GM12878 (cell line): ENCODE measurements around the gene SPIRE2. TPM values are rescaled to one million over a fixed set of nuclear protein-coding genes. Genes with fewer than 3 reads are reported as not detected.

Experiments
- ATAC-seq: fragments of 200-7000 bp; cut with Tn5 transposase; 3 replicates; pipeline ENCODE4 v1.9.1; 2020; ENCODE audit warnings: mild to moderate bottlenecking, moderate library complexity
- BruUV-seq: library from RNA; stranded (reverse); fragments of 400-500 nt; replicated peaks from 2 replicates; lab custom pipeline; 2021; lab: Mats Ljungman, UMichigan
- CTCF ChIA-PET: fragments of 300-600 bp; sonication (Branson Sonifier 250); formaldehyde crosslinking; extraction: SDS; loops from one replicate; lab custom pipeline; 2021; ENCODE audit warnings: inconsistent platforms; lab: Yijun Ruan, JAX
- POLR2A ChIA-PET: fragments of 350-600 bp; formaldehyde crosslinking; extraction: SDS; loops from one replicate; lab custom pipeline; 2021; ENCODE audit warnings: inconsistent platforms; lab: Charles Lee
- RAD21 ChIA-PET: fragments of 300-600 bp; sonication (Branson Sonifier 250); formaldehyde crosslinking; loops from one replicate; lab custom pipeline; 2023; ENCODE audit warnings: antibody characterized with exemption; ENCODE audit not compliant: unreplicated experiment; lab: Charles Lee
- SMC1A ChIA-PET: fragments of 300-600 bp; sonication (Branson Sonifier 250); formaldehyde crosslinking; loops from one replicate; lab custom pipeline; 2023; ENCODE audit not compliant: unreplicated experiment, uncharacterized antibody; lab: Charles Lee
- DNase-seq: peaks from one replicate; pipeline ENCODE4 v3.0.0-alpha.2; 2011; ENCODE audit warnings: low read depth, low spot score
- FAIRE-seq: peaks from 3 replicates; lab custom pipeline; 2011; peaks lifted over from hg19 to GRCh38; lab: Jason Lieb, UNC
- H2AFZ ChIP-seq: 2 replicates; pipeline ENCODE4 v1.6.0; 2011; ENCODE audit warnings: low read depth, low read length, control low read depth; ENCODE audit not compliant: control insufficient read depth
- H3K27ac ChIP-seq: 2 replicates; pipeline ENCODE4 v1.5.1; 2011; ENCODE audit warnings: control low read depth; ENCODE audit not compliant: control insufficient read depth, insufficient read depth
- H3K27me3 ChIP-seq, 2 experiments: replicated peaks in 1 of 2; 2 replicates each; pipeline versions ENCODE4 v1.6.0 to v1.6.1; 2011; ENCODE audit warnings: low read length in 1 of 2; ENCODE audit not compliant: control insufficient read depth in 2 of 2, insufficient read depth in 2 of 2
- H3K36me3 ChIP-seq, 2 experiments: 2 replicates each; pipeline ENCODE4 v1.5.1; 2011; ENCODE audit warnings: low read length in 1 of 2; ENCODE audit not compliant: control insufficient read depth in 2 of 2, insufficient read depth in 2 of 2
- H3K4me1 ChIP-seq: 2 replicates; pipeline ENCODE4 v1.6.1; 2011; ENCODE audit warnings: mild to moderate bottlenecking, low read length, moderate library complexity, mixed read lengths; ENCODE audit not compliant: control insufficient read depth, insufficient read depth
- H3K4me2 ChIP-seq: 2 replicates; pipeline ENCODE4 v1.6.0; 2011; ENCODE audit warnings: control low read depth; ENCODE audit not compliant: control insufficient read depth, insufficient read depth
- H3K4me3 ChIP-seq: fragments of 200-600 bp; sonication (generic); 2 replicates; pipeline ENCODE4 v1.5.1; 2016
- H3K79me2 ChIP-seq: 2 replicates; pipeline ENCODE4 v1.6.0; 2011; ENCODE audit warnings: low read length; ENCODE audit not compliant: control insufficient read depth, insufficient read depth
- H3K9ac ChIP-seq: 2 replicates; pipeline ENCODE4 v1.8.0; 2011; ENCODE audit warnings: low read length, control low read depth, mixed read lengths; ENCODE audit not compliant: control insufficient read depth, insufficient read depth
- H3K9me3 ChIP-seq: replicated peaks from 3 replicates; pipeline ENCODE4 v1.5.1; 2011; ENCODE audit warnings: mild to moderate bottlenecking, low read length; ENCODE audit not compliant: control insufficient read depth, insufficient read depth
- H4K20me1 ChIP-seq: 2 replicates; pipeline ENCODE4 v1.6.0; 2011; ENCODE audit not compliant: control insufficient read depth, insufficient read depth
- BACH1 ChIP-seq: fragments of 450-650 bp; IDR thresholded peaks from 2 replicates; pipeline ENCODE4 v1.6.1; 2017; ENCODE audit warnings: mild to moderate bottlenecking, borderline replicate concordance
- CBX5 ChIP-seq: sonication (generic); IDR thresholded peaks from 2 replicates; pipeline ENCODE4 v1.6.1; 2016; ENCODE audit warnings: low read depth, moderate library complexity, mild to moderate bottlenecking, inconsistent platforms
- CHD4 ChIP-seq: fragments of 200-600 bp; sonication (generic); IDR thresholded peaks from 2 replicates; pipeline ENCODE4 v1.6.1; 2016; ENCODE audit warnings: mild to moderate bottlenecking
- DPF2 ChIP-seq: fragments of 450-650 bp; IDR thresholded peaks from 2 replicates; pipeline ENCODE4 v1.6.1; 2017; ENCODE audit warnings: mild to moderate bottlenecking
- FOS ChIP-seq: IDR thresholded peaks from 3 replicates; pipeline ENCODE4 v1.6.1; 2011; ENCODE audit warnings: borderline replicate concordance; ENCODE audit not compliant: insufficient read length; ENCODE audit errors: extremely low read depth
- HCFC1 ChIP-seq: fragments of 150-350 bp; IDR thresholded peaks from 2 replicates; pipeline ENCODE4 v1.6.1; 2014; ENCODE audit warnings: low read length
- HDAC2 ChIP-seq: fragments of 200-600 bp; sonication (generic); IDR thresholded peaks from 2 replicates; pipeline ENCODE4 v1.6.1; 2017
- HDAC6 ChIP-seq: fragments of 200-600 bp; sonication (generic); IDR thresholded peaks from one replicate; pipeline ENCODE4 v1.8.0; 2017; ENCODE audit warnings: antibody characterized with exemption; ENCODE audit not compliant: unreplicated experiment
- NFYB ChIP-seq: IDR thresholded peaks from 2 replicates; pipeline ENCODE4 v1.6.1; 2011; ENCODE audit warnings: low read depth, mild to moderate bottlenecking, low read length, improper control_type of control experiment, moderate library complexity; ENCODE audit not compliant: insufficient read depth
- SMAD1 ChIP-seq: fragments of 450-650 bp; IDR thresholded peaks from 2 replicates; pipeline ENCODE4 v1.6.1; 2018; ENCODE audit warnings: mild to moderate bottlenecking, low read depth; ENCODE audit not compliant: partially characterized antibody
- SREBF2 ChIP-seq: IDR thresholded peaks from 2 replicates; pipeline ENCODE4 v1.6.1; 2012; ENCODE audit warnings: mild to moderate bottlenecking, low read length
- STAT3 ChIP-seq: IDR thresholded peaks from 2 replicates; pipeline ENCODE4 v1.6.1; 2011; ENCODE audit warnings: low read depth, low read length, improper control_type of control experiment
- ZNF207 ChIP-seq: fragments of 450-650 bp; IDR thresholded peaks from 2 replicates; pipeline ENCODE4 v1.6.1; 2014; ENCODE audit warnings: antibody characterized with exemption, mild to moderate bottlenecking, borderline replicate concordance
- WGBS: methylation state at CpG from one replicate; pipeline ENCODE4 v1.1.6; 2016; ENCODE audit warnings: low lambda C conversion rate; ENCODE audit not compliant: insufficient replicate concordance, insufficient coverage; ENCODE audit errors: missing lambda C conversion rate; 5-methylcytosine and 5-hydroxymethylcytosine counted together
- in situ Hi-C: fragments of 300-500 bp; cut with MboI; formaldehyde crosslinking; loops from 9 replicates; pipeline ENCODE4 v1.14.3; 2018; ENCODE audit warnings: mixed read lengths
- intact Hi-C: fragments of 100-400 bp; cut with micrococcal nuclease; formaldehyde crosslinking; loops from one replicate; pipeline ENCODE4 v1.14.2; 2022; ENCODE audit not compliant: unreplicated experiment
- polyA plus RNA-seq, 11 experiments: library from polyadenylated mRNA; depleted of rRNA in 4 of 11; unstranded in 6 of 11; stranded (reverse) in 5 of 11; fragments of >200 nt; fragmentation: Nextera tagmentation in 4 of 11; fragmentation: Illumina TruSeq in 1 of 11; extraction: Ambion mirVana in 4 of 11; extraction: Trizol in 1 of 11; gene quantifications; 1 replicate in 1 of 11; 2 replicates in 10 of 11; pipeline versions ENCODE4 v1.2.1 to v1.2.3, GENCODE V29; 2011 to 2016; ENCODE audit warnings: inconsistent platforms in 2 of 11, missing spikeins in 2 of 11, low read depth in 1 of 11
- total RNA-seq, 4 experiments: library from RNA; depleted of rRNA in 3 of 4; stranded (reverse); fragments of >200 nt in 3 of 4; fragmentation: Illumina TruSeq in 1 of 4; extraction: Trizol in 1 of 4; gene quantifications; 2 replicates each; pipeline versions ENCODE4 v1.2.1 to v1.2.3, GENCODE V29; 2013 to 2021
- TF ChIP-seq, protein P1 (sequence below): fragments of 450-650 bp; IDR thresholded peaks from 2 replicates; pipeline ENCODE4 v1.6.1; 2017; ENCODE audit warnings: low read depth, mild to moderate bottlenecking, moderate library complexity
- TF ChIP-seq, protein P2 (sequence below): fragments of 150-350 bp; IDR thresholded peaks from 2 replicates; pipeline ENCODE4 v1.6.1; 2014; ENCODE audit warnings: mild to moderate bottlenecking, low read depth, low read length

SPIRE2 gene
- total and polyA plus RNA-seq, 10 of the 15 experiments (the other 5 are each of a cell fraction or from before 2014, with no cell fraction given): 0.03 to 0.64 (median 0.27) TPM; not detected in 1

- no peak overlapping the region for H3K4me2 ChIP-seq
- BruUV-seq: no TSS peak
These were observed 34.3 kb upstream of the SPIRE2 start for GRCh38 chr16:89793955-89794354.

DNA sequence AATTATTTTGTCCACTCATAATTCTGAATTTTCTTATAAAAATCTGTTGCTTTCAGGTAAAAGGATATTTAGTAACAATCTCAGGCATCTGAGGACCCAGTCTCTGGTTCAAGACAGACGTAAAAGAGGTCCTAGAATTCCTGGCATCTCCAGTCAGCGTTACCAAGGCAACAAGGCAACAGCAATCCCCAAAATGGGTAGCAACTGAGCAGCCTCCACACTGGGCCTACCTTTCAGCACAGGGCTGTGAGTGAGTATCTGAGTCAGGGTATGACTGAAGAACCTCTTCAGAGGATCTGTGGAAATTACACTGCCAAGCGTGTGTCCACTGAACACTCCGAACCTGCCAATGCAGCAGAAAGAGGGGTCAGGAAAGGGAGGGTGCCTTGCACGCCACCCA is 32.6 kb upstream of the SPIRE2 start:
- Histone ChIP-seq H3K9ac (no peak overlapping the region), H3K4me3 (no peak overlapping the region), H3K27ac (no peak overlapping the region), H3K4me1 (no peaks in the 10 kb centered on the region), H4K20me1 (no peaks in the 10 kb centered on the region), H3K4me2 (no peak overlapping the region), H3K9me3 (no peaks in the 10 kb centered on the region), H3K36me3 (peaks cover 25 to 36% of the 10 kb centered on the region in 2 experiments; a peak in 3 of 4 replicates), H2AFZ (no peak overlapping the region), H3K27me3 (no peaks in the 10 kb centered on the region), H3K79me2 (no peaks in the 10 kb centered on the region)
- ATAC-seq (no peak), FAIRE-seq (no peak), DNase-seq (no peak)
- ChIA-PET CTCF (interaction anchor here (1.7 kb wide), 1 partner anchor 9 kb away, joined by 6 read pairs; no protein-coding TSS in a partner anchor), SMC1A (no interaction called here), RAD21 (no interaction called here), POLR2A (no interaction called here)
- intact Hi-C loops: no loop called here
- in situ Hi-C loops: loop anchor here (10.0 kb wide), 1 partner anchor 91 kb away; the partner anchor contains the start of gene SPATA2L
- BruUV-seq: no TSS peak
- 83% methylated on average over 5 of the region's 5 CpGs for WGBS
- TF ChIP-seq HCFC1: no peak
- no peak for TF ChIP-seq HDAC2
- TF ChIP-seq, protein P1, sequence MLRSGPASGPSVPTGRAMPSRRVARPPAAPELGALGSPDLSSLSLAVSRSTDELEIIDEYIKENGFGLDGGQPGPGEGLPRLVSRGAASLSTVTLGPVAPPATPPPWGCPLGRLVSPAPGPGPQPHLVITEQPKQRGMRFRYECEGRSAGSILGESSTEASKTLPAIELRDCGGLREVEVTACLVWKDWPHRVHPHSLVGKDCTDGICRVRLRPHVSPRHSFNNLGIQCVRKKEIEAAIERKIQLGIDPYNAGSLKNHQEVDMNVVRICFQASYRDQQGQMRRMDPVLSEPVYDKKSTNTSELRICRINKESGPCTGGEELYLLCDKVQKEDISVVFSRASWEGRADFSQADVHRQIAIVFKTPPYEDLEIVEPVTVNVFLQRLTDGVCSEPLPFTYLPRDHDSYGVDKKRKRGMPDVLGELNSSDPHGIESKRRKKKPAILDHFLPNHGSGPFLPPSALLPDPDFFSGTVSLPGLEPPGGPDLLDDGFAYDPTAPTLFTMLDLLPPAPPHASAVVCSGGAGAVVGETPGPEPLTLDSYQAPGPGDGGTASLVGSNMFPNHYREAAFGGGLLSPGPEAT: no peak
- TF ChIP-seq FOS: no peak
- TF ChIP-seq CHD4: no peak
- no peak for TF ChIP-seq HDAC6
- no peak for TF ChIP-seq SREBF2
- no peak for TF ChIP-seq ZNF207
- TF ChIP-seq DPF2: no peak
- no peak for TF ChIP-seq NFYB
- TF ChIP-seq STAT3: no peak

More at GRCh38 chr16:89793955-89794354, 34.3 kb upstream of the SPIRE2 start:
- in situ Hi-C loops: loop anchor here (10.0 kb wide), 1 partner anchor 89 kb away; the partner anchor contains the start of gene SPATA2L
- no peak overlapping the region for H3K27ac ChIP-seq
- ChIA-PET CTCF (interaction anchor here (1.0 to 6.0 kb wide), 13 partner anchors 9 to 107 kb away, joined by 3 to 82 read pairs (median 5); partner anchors contain the start of genes CDK10 and SPATA2L), SMC1A (interaction anchor here (1.1 to 7.4 kb wide), 5 partner anchors 18 to 94 kb away, joined by 4 to 39 read pairs (median 7); no protein-coding TSS in a partner anchor), POLR2A (interaction anchor here (0.6 to 1.3 kb wide), 2 partner anchors 56 to 79 kb away, joined by 3 read pairs; no protein-coding TSS in a partner anchor), RAD21 (interaction anchor here (1.2 to 3.0 kb wide), 6 partner anchors 26 to 94 kb away, joined by 3 to 33 read pairs (median 4); no protein-coding TSS in a partner anchor)
- TF ChIP-seq SMAD1 (no peak), CBX5 (no peak), BACH1 (no peak)
- TF ChIP-seq, protein P2, sequence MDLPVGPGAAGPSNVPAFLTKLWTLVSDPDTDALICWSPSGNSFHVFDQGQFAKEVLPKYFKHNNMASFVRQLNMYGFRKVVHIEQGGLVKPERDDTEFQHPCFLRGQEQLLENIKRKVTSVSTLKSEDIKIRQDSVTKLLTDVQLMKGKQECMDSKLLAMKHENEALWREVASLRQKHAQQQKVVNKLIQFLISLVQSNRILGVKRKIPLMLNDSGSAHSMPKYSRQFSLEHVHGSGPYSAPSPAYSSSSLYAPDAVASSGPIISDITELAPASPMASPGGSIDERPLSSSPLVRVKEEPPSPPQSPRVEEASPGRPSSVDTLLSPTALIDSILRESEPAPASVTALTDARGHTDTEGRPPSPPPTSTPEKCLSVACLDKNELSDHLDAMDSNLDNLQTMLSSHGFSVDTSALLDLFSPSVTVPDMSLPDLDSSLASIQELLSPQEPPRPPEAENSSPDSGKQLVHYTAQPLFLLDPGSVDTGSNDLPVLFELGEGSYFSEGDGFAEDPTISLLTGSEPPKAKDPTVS: no peak
- intact Hi-C loops: loop anchor here (1.0 kb wide), 3 partner anchors 31 to 88 kb away; no protein-coding TSS in a partner anchor
- H4K20me1 ChIP-seq: no peaks in the 10 kb centered on the region
- no peak overlapping the region for H2AFZ ChIP-seq
- H3K4me3 ChIP-seq: no peak overlapping the region
- ATAC-seq: no peak
- WGBS: 96% methylated on average over 7 of the region's 7 CpGs
- H3K4me1 ChIP-seq: no peaks in the 10 kb centered on the region
- no peak for FAIRE-seq
- H3K9me3 ChIP-seq: no peaks in the 10 kb centered on the region
- no peak overlapping the region for H3K9ac ChIP-seq
- no peak for DNase-seq
- H3K36me3 ChIP-seq: peaks cover 21 to 34% of the 10 kb centered on the region in 2 experiments; a peak in 3 of 4 replicates
- no peaks in the 10 kb centered on the region for H3K79me2 ChIP-seq
- H3K27me3 ChIP-seq: no peaks in the 10 kb centered on the region
